B cell (primary cell): ENCODE data around the gene ZNF839. TPM values are rescaled to one million over a fixed set of nuclear protein-coding genes. Genes with fewer than 3 reads are reported as not detected.
"Not testable (repeated sequence)": the region's sequence is repeated elsewhere in the genome, so short reads cannot be mapped to it uniquely, and the experiment has no call there.

Experiments
- ATAC-seq: fragments of 200-7000 bp; cut with Tn5 transposase; one replicate; pipeline ENCODE4 v1.10.0; 2021; ENCODE audit warnings: low read depth, mild to moderate bottlenecking, moderate number of reproducible peaks, moderate library complexity
- CTCF ChIA-PET: fragments of 350-600 bp; sonication (Branson Sonifier 250); formaldehyde crosslinking; loops from one replicate; lab custom pipeline; 2021; ENCODE audit warnings: antibody characterized with exemption, inconsistent platforms; lab: Charles Lee
- POLR2A ChIA-PET: fragments of 350-600 bp; sonication (Branson Sonifier 250); formaldehyde crosslinking; loops from one replicate; lab custom pipeline; 2021; ENCODE audit warnings: antibody characterized with exemption; lab: Charles Lee
- DNase-seq: peaks from one replicate; pipeline ENCODE4 v3.0.0; 2013
- H2AFZ ChIP-seq: 2 replicates; pipeline ENCODE4 v1.6.1; 2012; ENCODE audit warnings: mild to moderate bottlenecking, low read depth, low read length; ENCODE audit not compliant: insufficient read depth, poor library complexity, severe bottlenecking
- H3K27ac ChIP-seq, 2 donors: 1 replicate in 1 of 2; 2 replicates in 1 of 2; pipeline ENCODE4 v1.5.1; 2012 to 2013; ENCODE audit warnings: low read length in 2 of 2, mild to moderate bottlenecking in 2 of 2, moderate library complexity in 1 of 2
- H3K27me3 ChIP-seq, 4 experiments: fragments of 200-600 bp in 1 of 4; sonication (generic) in 1 of 4; replicated peaks in 1 of 4; 1 replicate in 2 of 4; 2 replicates in 2 of 4; pipeline versions ENCODE4 v1.6.1 to v1.7.0; 2013 to 2016; ENCODE audit warnings: low read length in 3 of 4, mild to moderate bottlenecking in 2 of 4, mixed read lengths in 1 of 4, moderate library complexity in 1 of 4; ENCODE audit not compliant: insufficient read depth in 4 of 4, control insufficient read depth in 3 of 4; ENCODE audit errors: control extremely low read depth in 1 of 4
- H3K36me3 ChIP-seq, 2 experiments: replicated peaks in 1 of 2; 1 replicate in 1 of 2; 2 replicates in 1 of 2; pipeline versions ENCODE4 v1.6.1 to v1.7.1; 2013; ENCODE audit warnings: low read length in 1 of 2; ENCODE audit not compliant: insufficient read depth in 2 of 2, control insufficient read depth in 1 of 2; ENCODE audit errors: control extremely low read depth in 1 of 2, extremely low read depth in 1 of 2
- H3K4me1 ChIP-seq, 2 donors: fragments of 200-600 bp in 1 of 2; sonication (generic) in 1 of 2; 1 replicate in 1 of 2; 2 replicates in 1 of 2; pipeline versions ENCODE4 v1.5.1 to v1.6.1; 2013 to 2017; ENCODE audit warnings: low read length in 2 of 2; ENCODE audit not compliant: control insufficient read depth in 2 of 2, insufficient read depth in 2 of 2
- H3K4me2 ChIP-seq: replicated peaks from 2 replicates; pipeline ENCODE3; 2012; ENCODE audit warnings: mild to moderate bottlenecking, low read depth, low read length; ENCODE audit not compliant: poor library complexity, severe bottlenecking
- H3K4me3 ChIP-seq, 5 experiments: fragments of 200-600 bp in 1 of 5; sonication (generic) in 1 of 5; 1 replicate in 3 of 5; 2 replicates in 2 of 5; pipeline versions ENCODE4 v1.5.1 to v1.7.0; 2011 to 2016; ENCODE audit warnings: low read length in 4 of 5, mild to moderate bottlenecking in 4 of 5, low read depth in 2 of 5, control low read depth in 1 of 5, moderate library complexity in 1 of 5; ENCODE audit not compliant: insufficient read depth in 1 of 5; ENCODE audit errors: control extremely low read depth in 1 of 5, extremely low read depth in 1 of 5
- H3K79me2 ChIP-seq: fragments of 200-600 bp; sonication (generic); one replicate; pipeline ENCODE4 v1.6.0; 2016; ENCODE audit warnings: low read length; ENCODE audit not compliant: control insufficient read depth, insufficient read depth
- H3K9ac ChIP-seq: fragments of 200-600 bp; sonication (generic); 2 replicates; pipeline ENCODE4 v1.6.1; 2017; ENCODE audit warnings: mild to moderate bottlenecking, low read length, moderate library complexity
- H3K9me3 ChIP-seq, 3 donors: one replicate each; pipeline versions ENCODE4 v1.6.1 to v1.7.1; 2013; ENCODE audit warnings: low read length in 2 of 3; ENCODE audit not compliant: control insufficient read depth in 2 of 3, insufficient read depth in 1 of 3; ENCODE audit errors: control extremely low read depth in 1 of 3
- H4K20me1 ChIP-seq: 2 replicates; pipeline ENCODE4 v1.6.0; 2012; ENCODE audit warnings: mild to moderate bottlenecking, low read length; ENCODE audit not compliant: insufficient read depth, control insufficient read depth, poor library complexity, severe bottlenecking
- H3K27ac Mint-ChIP-seq: one replicate; pipeline ENCODE4 v1.8.0; 2021; ENCODE audit warnings: mixed read lengths
- H3K27me3 Mint-ChIP-seq: one replicate; pipeline ENCODE4 v1.8.0; 2021; ENCODE audit warnings: mixed read lengths
- H3K4me1 Mint-ChIP-seq: one replicate; pipeline ENCODE4 v1.8.0; 2021; ENCODE audit warnings: mixed read lengths
- H3K4me3 Mint-ChIP-seq: one replicate; pipeline ENCODE4 v1.8.0; 2021; ENCODE audit warnings: mixed read lengths
- H3K9me3 Mint-ChIP-seq: one replicate; pipeline ENCODE4 v1.8.0; 2022; ENCODE audit warnings: mixed read lengths; ENCODE audit not compliant: insufficient read depth
- EZH2 ChIP-seq: IDR thresholded peaks from 2 replicates; pipeline ENCODE4 v1.6.1; 2012; ENCODE audit warnings: borderline replicate concordance, low read depth, mild to moderate bottlenecking, moderate library complexity, low read length; ENCODE audit not compliant: insufficient read depth, poor library complexity, severe bottlenecking
- WGBS: methylation state at CpG from one replicate; pipeline ENCODE4 v1.1.5; 2013; ENCODE audit warnings: missing lambda C conversion rate; ENCODE audit not compliant: insufficient coverage; 5-methylcytosine and 5-hydroxymethylcytosine counted together
- intact Hi-C: fragments of 100-400 bp; cut with micrococcal nuclease; formaldehyde crosslinking; loops from one replicate; pipeline ENCODE4 v1.10.0; 2022
- polyA plus RNA-seq: library from polyadenylated mRNA; depleted of rRNA; stranded (reverse); fragments of >200 nt; gene quantifications from 2 replicates; pipeline ENCODE4 v1.2.3, GENCODE V29; 2012
- total RNA-seq, 2 donors: library from RNA; stranded (reverse); fragments of 120-200 nt in 1 of 2; gene quantifications; 1 replicate in 1 of 2; 2 replicates in 1 of 2; pipeline versions ENCODE4 v1.2.3 to v1.2.4, GENCODE V29; 2013 to 2022
- TF ChIP-seq, protein P1 (sequence below): fragments of 200-600 bp; IDR thresholded peaks from one replicate; pipeline ENCODE4 v1.8.0; 2022; ENCODE audit warnings: antibody characterized with exemption, mild to moderate bottlenecking

ZNF839 gene
- total and polyA plus RNA-seq, 2 donors (not counting 1 experiment from before 2014, with no cell fraction given), result 22.8 to 28.8 TPM

GRCh38 chr14:102325791-102326345 is 6.3 kb downstream of the ZNF839 start:
- Mint-ChIP-seq H3K27ac (no peak overlapping the region), H3K4me1 (peaks cover 15% of the 10 kb centered on the region), H3K9me3 (no peaks in the 10 kb centered on the region), H3K4me3 (no peak overlapping the region), H3K27me3 (no peaks in the 10 kb centered on the region)
- Histone ChIP-seq H3K79me2 (no peaks in the 10 kb centered on the region), H3K4me2 (no peak overlapping the region), H4K20me1 (no peaks in the 10 kb centered on the region), H3K4me1 (peaks cover 0 to 2% of the 10 kb centered on the region in 2 donors), H3K9me3 (no peaks in the 10 kb centered on the region), H3K27me3 (no peaks in the 10 kb centered on the region), H3K4me3 (no peak overlapping the region), H3K36me3 (peaks cover 0 to 4% of the 10 kb centered on the region in 2 experiments), H3K9ac (no peak overlapping the region), H3K27ac (no peak overlapping the region), H2AFZ (no peak overlapping the region)
- no peak for ATAC-seq
- intact Hi-C loops, result no loop called here
- ChIA-PET POLR2A (interaction anchor here (0.6 kb wide), 1 partner anchor 283 kb away, joined by 3 read pairs; no protein-coding TSS in a partner anchor), CTCF (interaction anchor here (1.4 to 2.8 kb wide), 2 partner anchors 9 to 11 kb away, joined by 3 to 10 read pairs; no protein-coding TSS in a partner anchor)
- no peak for DNase-seq
- no peak for TF ChIP-seq EZH2
- TF ChIP-seq, protein P1, sequence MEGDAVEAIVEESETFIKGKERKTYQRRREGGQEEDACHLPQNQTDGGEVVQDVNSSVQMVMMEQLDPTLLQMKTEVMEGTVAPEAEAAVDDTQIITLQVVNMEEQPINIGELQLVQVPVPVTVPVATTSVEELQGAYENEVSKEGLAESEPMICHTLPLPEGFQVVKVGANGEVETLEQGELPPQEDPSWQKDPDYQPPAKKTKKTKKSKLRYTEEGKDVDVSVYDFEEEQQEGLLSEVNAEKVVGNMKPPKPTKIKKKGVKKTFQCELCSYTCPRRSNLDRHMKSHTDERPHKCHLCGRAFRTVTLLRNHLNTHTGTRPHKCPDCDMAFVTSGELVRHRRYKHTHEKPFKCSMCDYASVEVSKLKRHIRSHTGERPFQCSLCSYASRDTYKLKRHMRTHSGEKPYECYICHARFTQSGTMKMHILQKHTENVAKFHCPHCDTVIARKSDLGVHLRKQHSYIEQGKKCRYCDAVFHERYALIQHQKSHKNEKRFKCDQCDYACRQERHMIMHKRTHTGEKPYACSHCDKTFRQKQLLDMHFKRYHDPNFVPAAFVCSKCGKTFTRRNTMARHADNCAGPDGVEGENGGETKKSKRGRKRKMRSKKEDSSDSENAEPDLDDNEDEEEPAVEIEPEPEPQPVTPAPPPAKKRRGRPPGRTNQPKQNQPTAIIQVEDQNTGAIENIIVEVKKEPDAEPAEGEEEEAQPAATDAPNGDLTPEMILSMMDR, result no peak
- WGBS, result 94% methylated on average over 8 of the region's 9 CpGs

- 97% methylated on average over 14 of the region's 14 CpGs for WGBS
- TF ChIP-seq, protein P1, result no peak
- TF ChIP-seq EZH2, result no peak
- Mint-ChIP-seq H3K9me3 (no peaks in the 10 kb centered on the region), H3K27me3 (no peaks in the 10 kb centered on the region), H3K27ac (no peak overlapping the region), H3K4me3 (no peak overlapping the region), H3K4me1 (peaks cover 9% of the 10 kb centered on the region)
- Histone ChIP-seq H3K36me3 (peaks cover 0 to 4% of the 10 kb centered on the region in 2 experiments), H3K9me3 (no peaks in the 10 kb centered on the region), H3K9ac (no peak overlapping the region), H2AFZ (no peak overlapping the region), H3K27ac (no peak overlapping the region), H3K27me3 (no peaks in the 10 kb centered on the region), H4K20me1 (no peaks in the 10 kb centered on the region), H3K4me3 (no peak overlapping the region), H3K79me2 (no peaks in the 10 kb centered on the region), H3K4me1 (no peaks in the 10 kb centered on the region), H3K4me2 (no peak overlapping the region)
- POLR2A ChIA-PET, result no interaction called here
- DNase-seq, result no peak
- ATAC-seq, result no peak
- intact Hi-C loops, result no loop called here
- CTCF ChIA-PET, result no interaction called here
Observed at GRCh38 chr14:102326583-102326982, 7.0 kb downstream of the ZNF839 start.

- intact Hi-C loops, H3K27me3 Mint-ChIP-seq, H3K9me3 ChIP-seq, H3K4me3 ChIP-seq, H3K4me3 Mint-ChIP-seq, ATAC-seq, H3K27ac Mint-ChIP-seq, H3K9me3 Mint-ChIP-seq, H2AFZ ChIP-seq, H3K79me2 ChIP-seq, DNase-seq, H3K27ac ChIP-seq, H4K20me1 ChIP-seq, H3K27me3 ChIP-seq, H3K9ac ChIP-seq, H3K4me2 ChIP-seq, H3K4me1 ChIP-seq, H3K4me1 Mint-ChIP-seq: not testable (repeated sequence)
- WGBS, result 96% methylated on average over 6 of the region's 6 CpGs
- CTCF ChIA-PET, result interaction anchor here (0.6 kb wide), 1 partner anchor 16 kb away, joined by 3 read pairs; no protein-coding TSS in a partner anchor
- peaks cover 5 to 23% of the 10 kb centered on the region in 2 experiments for H3K36me3 ChIP-seq
- POLR2A ChIA-PET, result interaction anchor here (0.6 to 0.7 kb wide), 2 partner anchors 17 to 383 kb away, joined by 4 to 5 read pairs; no protein-coding TSS in a partner anchor
Observed at GRCh38 chr14:102329381-102329780, 9.8 kb downstream of the ZNF839 start.
